ENCODE data around the gene LSAMP.

- TF ChIP-seq, protein P1, sequence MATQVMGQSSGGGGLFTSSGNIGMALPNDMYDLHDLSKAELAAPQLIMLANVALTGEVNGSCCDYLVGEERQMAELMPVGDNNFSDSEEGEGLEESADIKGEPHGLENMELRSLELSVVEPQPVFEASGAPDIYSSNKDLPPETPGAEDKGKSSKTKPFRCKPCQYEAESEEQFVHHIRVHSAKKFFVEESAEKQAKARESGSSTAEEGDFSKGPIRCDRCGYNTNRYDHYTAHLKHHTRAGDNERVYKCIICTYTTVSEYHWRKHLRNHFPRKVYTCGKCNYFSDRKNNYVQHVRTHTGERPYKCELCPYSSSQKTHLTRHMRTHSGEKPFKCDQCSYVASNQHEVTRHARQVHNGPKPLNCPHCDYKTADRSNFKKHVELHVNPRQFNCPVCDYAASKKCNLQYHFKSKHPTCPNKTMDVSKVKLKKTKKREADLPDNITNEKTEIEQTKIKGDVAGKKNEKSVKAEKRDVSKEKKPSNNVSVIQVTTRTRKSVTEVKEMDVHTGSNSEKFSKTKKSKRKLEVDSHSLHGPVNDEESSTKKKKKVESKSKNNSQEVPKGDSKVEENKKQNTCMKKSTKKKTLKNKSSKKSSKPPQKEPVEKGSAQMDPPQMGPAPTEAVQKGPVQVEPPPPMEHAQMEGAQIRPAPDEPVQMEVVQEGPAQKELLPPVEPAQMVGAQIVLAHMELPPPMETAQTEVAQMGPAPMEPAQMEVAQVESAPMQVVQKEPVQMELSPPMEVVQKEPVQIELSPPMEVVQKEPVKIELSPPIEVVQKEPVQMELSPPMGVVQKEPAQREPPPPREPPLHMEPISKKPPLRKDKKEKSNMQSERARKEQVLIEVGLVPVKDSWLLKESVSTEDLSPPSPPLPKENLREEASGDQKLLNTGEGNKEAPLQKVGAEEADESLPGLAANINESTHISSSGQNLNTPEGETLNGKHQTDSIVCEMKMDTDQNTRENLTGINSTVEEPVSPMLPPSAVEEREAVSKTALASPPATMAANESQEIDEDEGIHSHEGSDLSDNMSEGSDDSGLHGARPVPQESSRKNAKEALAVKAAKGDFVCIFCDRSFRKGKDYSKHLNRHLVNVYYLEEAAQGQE (IDR thresholded peaks at IDR 0.05; ENCODE audit: borderline replicate concordance): no peak
- TF ChIP-seq, protein P1 (CRISPR knock-in tag; IDR thresholded peaks at IDR 0.05; ENCODE audit: low read depth): no peak
- no peak for TF ChIP-seq BHLHE40 (IDR thresholded peaks at IDR 0.05; ENCODE audit: low read length)
- no peak for TF ChIP-seq FOXM1 (IDR thresholded peaks at IDR 0.05; ENCODE audit: low read depth)
- no peak for TF ChIP-seq FOXM1 (CRISPR knock-in tag; IDR thresholded peaks at IDR 0.05; ENCODE audit: low read depth)
- no peak for TF ChIP-seq ZNF146 (CRISPR knock-in tag; IDR thresholded peaks at IDR 0.05; ENCODE audit: unreplicated experiment)
- TF ChIP-seq ZNF785 (CRISPR knock-in tag; IDR thresholded peaks at IDR 0.05): no peak
- no peak for TF ChIP-seq CEBPB (tag; IDR thresholded peaks at IDR 0.05)
- no peak for TF ChIP-seq CEBPZ (IDR thresholded peaks at IDR 0.05; ENCODE audit: borderline replicate concordance, low read depth, low read length)
- no peak for TF ChIP-seq MYNN (IDR thresholded peaks at IDR 0.05)
- TF ChIP-seq MYNN (CRISPR knock-in tag; IDR thresholded peaks at IDR 0.05): no peak
- no peak for TF ChIP-seq JUNB (CRISPR knock-in tag; conservative IDR thresholded peaks at IDR 0.05)
- TF ChIP-seq CTCF (IDR thresholded peaks at IDR 0.05 in 2 of 3, conservative IDR thresholded peaks at IDR 0.05 in 1 of 3; ENCODE audit: insufficient read depth in 2 of 3, low read depth in 1 of 3, low read length in 3 of 3): no peak
- no peak for TF ChIP-seq DMBX1 (CRISPR knock-in tag; IDR thresholded peaks at IDR 0.05; ENCODE audit: borderline replicate concordance)
- TF ChIP-seq EP300 (IDR thresholded peaks at IDR 0.05; ENCODE audit: low read length): no peak
Observed at GRCh38 chr3:116492379-116492778, 47.1 kb upstream of the LSAMP start.
